ENCODE data around the gene YBX1.
"Not testable (repeated sequence)": the region's sequence is repeated elsewhere in the genome, so short reads cannot be mapped to it uniquely, and the experiment has no call there.

Gene YBX1

GRCh38 chr1:42700006-42700405, 17.8 kb downstream of the YBX1 start:
- peaks cover 47 to 73% of the 10 kb centered on the region in 2 donors for H3K36me3 Mint-ChIP-seq
- no peak overlapping the region for H3K27ac Mint-ChIP-seq
- no peaks in the 10 kb centered on the region for H3K27me3 Mint-ChIP-seq
- no peak for DNase-seq
- H3K4me1 Mint-ChIP-seq: peaks cover 11 to 15% of the 10 kb centered on the region in 2 donors
- no peak overlapping the region for H3K4me3 Mint-ChIP-seq
- no peaks in the 10 kb centered on the region for H3K9me3 Mint-ChIP-seq
- ATAC-seq (replicated peaks): no peak

GRCh38 chr1:42703888-42704464, 21.8 kb downstream of the YBX1 start:
- H3K27me3 Mint-ChIP-seq: no peaks in the 10 kb centered on the region
- peaks cover 4 to 8% of the 10 kb centered on the region in 2 donors for H3K4me1 Mint-ChIP-seq
- peak overlapping the region; percentile 90 for H3K27ac Mint-ChIP-seq
- peaks cover 52 to 74% of the 10 kb centered on the region in 2 donors for H3K36me3 Mint-ChIP-seq
- H3K4me3 Mint-ChIP-seq: no peak overlapping the region
- DNase-seq (no peak), ATAC-seq (replicated peaks) (no peak)
- H3K9me3 Mint-ChIP-seq: no peaks in the 10 kb centered on the region

DNA sequence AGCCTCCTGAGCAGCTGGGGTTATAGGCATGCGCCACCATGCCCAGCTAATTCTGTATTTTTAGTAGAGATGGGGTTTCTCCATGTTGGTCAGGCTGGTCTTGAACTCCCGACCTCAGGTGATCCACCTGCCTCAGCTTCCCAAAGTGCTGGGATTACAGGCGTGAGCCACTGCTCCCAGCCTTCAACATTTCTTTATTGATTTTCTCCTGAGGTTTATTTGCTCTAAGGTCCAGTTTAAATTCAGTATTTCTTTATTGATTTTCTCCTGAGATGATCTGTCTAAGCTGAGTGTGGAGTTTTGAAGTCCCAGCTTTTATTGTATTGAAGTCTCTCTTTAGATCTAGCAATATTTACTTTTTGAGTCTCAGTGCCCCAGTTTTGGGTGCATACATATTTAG, 30.6 kb downstream of the YBX1 start:
- peaks cover 82 to 87% of the 10 kb centered on the region in 2 donors for H3K36me3 Mint-ChIP-seq
- not testable (repeated sequence) for H3K27me3 Mint-ChIP-seq; ATAC-seq (replicated peaks); H3K27ac Mint-ChIP-seq; DNase-seq; H3K4me3 Mint-ChIP-seq; H3K4me1 Mint-ChIP-seq
- peaks cover 18 to 20% of the 10 kb centered on the region in 2 donors for H3K9me3 Mint-ChIP-seq

DNA sequence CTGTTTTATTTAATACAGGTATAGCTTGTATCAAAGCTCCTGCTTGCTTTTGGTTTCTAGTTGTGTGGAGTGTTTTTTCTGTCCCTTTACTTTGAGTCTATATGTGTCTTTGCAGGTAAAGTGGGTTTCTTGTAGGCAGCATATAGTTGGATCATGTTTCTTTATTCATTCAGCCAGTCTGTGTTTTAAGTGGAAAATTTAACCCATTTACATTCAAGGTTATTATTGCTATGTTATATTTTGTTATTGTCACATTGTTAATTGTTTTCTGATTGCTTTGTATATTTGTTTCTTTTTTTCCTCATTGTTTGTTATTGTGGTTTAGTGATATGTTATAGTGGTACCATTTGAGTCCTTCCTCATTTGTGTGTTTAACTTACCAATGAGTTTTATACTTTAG, 31.1 kb downstream of the YBX1 start:
- Mint-ChIP-seq H3K9me3 (peaks cover 18 to 20% of the 10 kb centered on the region in 2 donors), H3K36me3 (peaks cover 82 to 87% of the 10 kb centered on the region in 2 donors), H3K4me3 (no peak overlapping the region), H3K27ac (no peak overlapping the region), H3K4me1 (peaks cover 4 to 7% of the 10 kb centered on the region in 2 donors), H3K27me3 (no peaks in the 10 kb centered on the region)
- ATAC-seq (replicated peaks) (no peak), DNase-seq (no peak)

DNA sequence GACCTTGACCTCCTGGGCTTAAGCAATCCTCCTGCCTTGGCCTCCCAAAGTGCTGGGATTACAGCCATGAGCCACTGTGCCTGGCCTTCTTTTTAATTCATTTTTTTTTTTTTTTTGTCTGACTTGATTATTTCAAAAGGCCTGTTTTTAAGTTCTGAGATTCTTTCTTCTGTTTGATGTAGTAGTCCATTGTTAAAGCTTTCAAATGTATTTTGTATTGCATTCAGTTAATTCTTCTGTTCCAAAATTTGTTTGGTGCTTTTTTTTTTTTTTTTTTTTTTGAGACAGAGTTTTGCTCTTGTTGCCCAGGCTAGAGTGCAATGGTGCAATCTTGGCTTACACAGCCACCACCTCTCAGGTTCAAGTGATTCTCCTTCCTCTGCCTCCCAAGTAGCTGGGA, 32.2 kb downstream of the YBX1 start:
- H3K9me3 Mint-ChIP-seq: peaks cover 18 to 20% of the 10 kb centered on the region in 2 donors
- not testable (repeated sequence) for H3K4me3 Mint-ChIP-seq; H3K4me1 Mint-ChIP-seq; DNase-seq; ATAC-seq (replicated peaks); H3K27me3 Mint-ChIP-seq; H3K27ac Mint-ChIP-seq
- peaks cover 82 to 86% of the 10 kb centered on the region in 2 donors for H3K36me3 Mint-ChIP-seq

DNA sequence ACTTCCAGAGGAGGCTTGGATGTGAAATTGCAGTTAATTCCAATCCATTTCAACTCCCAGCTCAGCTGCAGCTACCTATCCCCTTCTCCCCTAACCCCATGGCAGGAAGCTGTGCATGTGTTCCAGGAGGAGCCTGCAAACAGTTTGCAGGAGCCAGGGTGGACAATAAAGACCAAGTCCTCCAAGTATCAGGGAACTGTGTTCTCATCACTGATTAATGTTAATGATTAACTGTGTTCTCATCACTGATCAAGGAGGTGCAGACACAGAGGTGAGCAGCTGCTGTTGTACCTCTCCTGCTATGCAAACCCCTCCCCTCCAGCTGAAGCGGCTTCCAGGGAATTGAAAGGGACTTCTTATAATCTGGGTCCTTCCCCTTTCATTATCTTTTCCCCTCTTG, 38.6 kb downstream of the YBX1 start:
- DNase-seq: no peak
- no peak overlapping the region for H3K27ac Mint-ChIP-seq
- peaks cover 2 to 6% of the 10 kb centered on the region in 2 donors for H3K4me1 Mint-ChIP-seq
- no peaks in the 10 kb centered on the region for H3K27me3 Mint-ChIP-seq
- H3K4me3 Mint-ChIP-seq: no peak overlapping the region
- H3K9me3 Mint-ChIP-seq: peaks cover 0 to 2% of the 10 kb centered on the region in 2 donors
- no peak for ATAC-seq (replicated peaks)
- peaks cover 22 to 36% of the 10 kb centered on the region in 2 donors for H3K36me3 Mint-ChIP-seq

DNA sequence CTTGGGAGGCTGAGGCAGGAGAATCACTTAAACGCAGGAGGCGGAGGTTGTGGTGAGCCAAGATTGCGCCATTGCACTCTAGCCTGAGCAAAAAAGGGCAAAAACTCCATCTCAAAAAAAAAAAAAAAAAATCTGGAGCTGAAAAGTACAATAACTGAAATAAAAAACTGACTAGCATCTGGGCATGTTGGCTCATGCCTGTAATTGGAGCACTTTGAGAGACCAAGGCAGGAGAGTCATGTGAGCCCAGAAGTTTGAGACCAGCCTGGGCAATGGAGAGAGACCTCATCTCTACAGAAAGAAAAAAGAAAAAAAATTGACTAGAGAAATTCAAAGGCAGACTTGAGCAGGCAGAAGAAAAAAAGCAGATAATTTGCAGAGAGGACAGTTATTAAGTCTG, 39.7 kb downstream of the YBX1 start:
- H3K4me1 Mint-ChIP-seq: peaks cover 2 to 6% of the 10 kb centered on the region in 2 donors
- H3K27ac Mint-ChIP-seq: peak overlapping the region; percentile 16
- ATAC-seq (replicated peaks) (no peak), DNase-seq (no peak)
- H3K9me3 Mint-ChIP-seq: no peaks in the 10 kb centered on the region
- H3K27me3 Mint-ChIP-seq: no peaks in the 10 kb centered on the region
- H3K36me3 Mint-ChIP-seq: peaks cover 13 to 27% of the 10 kb centered on the region in 2 donors
- H3K4me3 Mint-ChIP-seq: no peak overlapping the region

- peaks cover 9 to 23% of the 10 kb centered on the region in 2 donors for H3K36me3 Mint-ChIP-seq
- DNase-seq; H3K9me3 Mint-ChIP-seq; H3K4me3 Mint-ChIP-seq; ATAC-seq (replicated peaks); H3K27me3 Mint-ChIP-seq; H3K4me1 Mint-ChIP-seq; H3K27ac Mint-ChIP-seq: not testable (repeated sequence)
Measured at GRCh38 chr1:42722403-42722802, 40.2 kb downstream of the YBX1 start.

DNA sequence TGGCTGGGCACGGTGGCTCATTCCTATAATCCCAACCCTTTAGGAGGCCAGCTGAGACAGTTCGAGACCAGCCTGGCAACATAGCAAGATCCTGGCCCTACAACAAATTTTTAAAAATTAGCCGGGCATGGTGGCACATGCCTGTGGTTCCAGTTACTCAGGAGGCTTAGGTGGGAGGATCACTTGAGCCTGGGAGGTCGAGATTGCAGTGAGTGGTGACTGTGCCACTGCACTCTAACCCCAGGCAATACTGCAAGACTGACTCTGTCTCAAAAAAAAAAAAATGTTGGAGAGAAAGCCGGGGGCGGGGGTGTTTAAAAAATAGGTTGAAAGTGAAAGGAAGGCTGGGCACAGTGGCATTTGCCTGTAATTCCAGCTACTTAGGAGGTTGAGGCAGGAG, 41.3 kb downstream of the YBX1 start:
- H3K9me3 Mint-ChIP-seq: no peaks in the 10 kb centered on the region
- peaks cover 0 to 6% of the 10 kb centered on the region in 2 donors for H3K4me1 Mint-ChIP-seq
- no peaks in the 10 kb centered on the region for H3K27me3 Mint-ChIP-seq
- H3K4me3 Mint-ChIP-seq: no peak overlapping the region
- ATAC-seq (replicated peaks): no peak
- H3K36me3 Mint-ChIP-seq: peaks cover under 1 to 12% of the 10 kb centered on the region in 2 donors
- DNase-seq: no peak
- H3K27ac Mint-ChIP-seq: no peak overlapping the region

GRCh38 chr1:42725820-42726219, 43.6 kb downstream of the YBX1 start:
- not testable (repeated sequence) for H3K27me3 Mint-ChIP-seq; H3K27ac Mint-ChIP-seq; H3K9me3 Mint-ChIP-seq; H3K4me1 Mint-ChIP-seq; H3K36me3 Mint-ChIP-seq; ATAC-seq (replicated peaks); DNase-seq; H3K4me3 Mint-ChIP-seq

- DNase-seq (no peak), ATAC-seq (replicated peaks) (no peak)
- H3K4me1 Mint-ChIP-seq: peaks cover 3 to 7% of the 10 kb centered on the region in 2 donors
- no peak overlapping the region for H3K4me3 Mint-ChIP-seq
- peak overlapping the region; percentile 15 for H3K27ac Mint-ChIP-seq
- no peaks in the 10 kb centered on the region for H3K9me3 Mint-ChIP-seq
- H3K27me3 Mint-ChIP-seq: no peaks in the 10 kb centered on the region
- no peaks in the 10 kb centered on the region for H3K36me3 Mint-ChIP-seq
Measured at GRCh38 chr1:42730002-42730401, 47.8 kb downstream of the YBX1 start.

GRCh38 chr1:42730988-42731387, 48.8 kb downstream of the YBX1 start:
- peaks cover 3 to 7% of the 10 kb centered on the region in 2 donors for H3K4me1 Mint-ChIP-seq
- no peak overlapping the region for H3K27ac Mint-ChIP-seq
- no peaks in the 10 kb centered on the region for H3K27me3 Mint-ChIP-seq
- peak; percentile 14 for DNase-seq
- H3K36me3 Mint-ChIP-seq: no peaks in the 10 kb centered on the region
- no peak overlapping the region for H3K4me3 Mint-ChIP-seq
- ATAC-seq (replicated peaks): peak; percentile 82
- no peaks in the 10 kb centered on the region for H3K9me3 Mint-ChIP-seq

GRCh38 chr1:42731585-42731984, 49.4 kb downstream of the YBX1 start:
- no peaks in the 10 kb centered on the region for H3K27me3 Mint-ChIP-seq
- no peak for DNase-seq
- H3K4me1 Mint-ChIP-seq: peaks cover 8 to 9% of the 10 kb centered on the region in 2 donors
- H3K27ac Mint-ChIP-seq: no peak overlapping the region
- no peak for ATAC-seq (replicated peaks)
- no peaks in the 10 kb centered on the region for H3K36me3 Mint-ChIP-seq
- H3K4me3 Mint-ChIP-seq: no peak overlapping the region
- H3K9me3 Mint-ChIP-seq: no peaks in the 10 kb centered on the region

DNA sequence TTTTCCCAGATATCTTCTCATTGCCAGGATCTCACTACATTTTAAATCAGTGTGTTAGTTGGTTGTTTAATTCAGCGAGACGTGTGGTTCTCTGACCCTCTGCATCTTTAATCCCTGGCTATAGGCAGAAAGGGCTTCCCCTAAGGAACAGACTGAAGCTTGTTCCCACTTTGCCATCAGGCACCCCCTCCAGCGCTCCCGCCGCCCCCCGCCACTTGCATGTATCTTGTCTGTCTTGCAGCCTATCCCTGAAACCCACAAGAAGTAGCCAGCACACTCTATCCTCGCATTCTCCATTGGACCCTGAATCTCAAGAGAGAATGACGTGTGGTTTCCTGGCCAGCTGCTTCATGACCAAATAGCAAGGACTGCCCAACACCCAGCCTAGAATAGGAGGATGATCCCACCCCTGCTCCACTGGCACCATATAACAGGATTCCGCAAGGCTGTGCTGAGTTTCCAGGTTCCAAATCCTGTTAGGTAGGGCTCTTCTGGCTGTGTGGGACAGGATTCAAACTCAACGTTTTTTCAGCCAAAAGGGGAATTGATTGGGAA, 50.0 kb downstream of the YBX1 start:
- Mint-ChIP-seq H3K27me3 (no peaks in the 10 kb centered on the region), H3K36me3 (no peaks in the 10 kb centered on the region), H3K9me3 (no peaks in the 10 kb centered on the region), H3K4me3 (no peak overlapping the region), H3K4me1 (peaks cover 12 to 15% of the 10 kb centered on the region in 2 donors), H3K27ac (peak overlapping the region; percentile 25)
- DNase-seq: no peak
- ATAC-seq (replicated peaks): no peak

- Mint-ChIP-seq H3K27me3 (no peaks in the 10 kb centered on the region), H3K9me3 (no peaks in the 10 kb centered on the region), H3K4me3 (no peak overlapping the region), H3K4me1 (peaks cover 14 to 25% of the 10 kb centered on the region in 2 donors), H3K27ac (no peak overlapping the region), H3K36me3 (no peaks in the 10 kb centered on the region)
- no peak for DNase-seq
- ATAC-seq (replicated peaks): no peak
Measured at GRCh38 chr1:42733415-42734200, 51.4 kb downstream of the YBX1 start.
